Gastroesophageal sphincter (tissue), 3 donors: ENCODE results near the gene ZFYVE16.
"Not testable (repeated sequence)": the region's sequence is repeated elsewhere in the genome, so short reads cannot be mapped to it uniquely, and the experiment has no call there.

Experiments
- CTCF ChIP-seq, 4 experiments: fragments of 200-600 bp in 2 of 4; fragments of 450-650 bp in 2 of 4; sonication (generic) in 1 of 4; IDR thresholded peaks; one replicate each; pipeline ENCODE4 v1.5.1; 2017 to 2019; ENCODE audit warnings: antibody characterized with exemption in 4 of 4, mild to moderate bottlenecking in 2 of 4, moderate library complexity in 2 of 4
- EP300 ChIP-seq: sonication (generic); formaldehyde crosslinking; IDR thresholded peaks from one replicate; pipeline ENCODE4 v1.6.1; 2017; ENCODE audit warnings: antibody characterized with exemption, mild to moderate bottlenecking
- POLR2A ChIP-seq, 2 donors: fragments of 450-650 bp; IDR thresholded peaks; one replicate each; pipeline ENCODE4 v1.6.1; 2017; ENCODE audit warnings: antibody characterized with exemption in 2 of 2, mild to moderate bottlenecking in 2 of 2, moderate library complexity in 1 of 2
- POLR2AphosphoS5 ChIP-seq: sonication (generic); formaldehyde crosslinking; IDR thresholded peaks from one replicate; pipeline ENCODE4 v1.6.1; 2017; ENCODE audit warnings: antibody characterized with exemption

GRCh38 chr5:80390413-80390812 lies 17.5 kb upstream of the ZFYVE16 start:
- not testable (repeated sequence) for TF ChIP-seq EP300; CTCF (IDR thresholded peaks at IDR 0.05); POLR2A (IDR thresholded peaks at IDR 0.05); POLR2AphosphoS5
